Measurements from ENCODE around the gene HAPSTR1.

- TF ChIP-seq ZNF816 (CRISPR knock-in tag; IDR thresholded peaks at IDR 0.05; ENCODE audit: borderline replicate concordance) (no peak), ERF (CRISPR knock-in tag; IDR thresholded peaks at IDR 0.05) (0 out of 2 replicates have a peak, but pooled peaks have one; percentile 53), NFYB (CRISPR knock-in tag; IDR thresholded peaks at IDR 0.05) (peak; percentile 82), HCFC1 (IDR thresholded peaks at IDR 0.05; ENCODE audit: low read depth, low read length) (peak; percentile 95), HNRNPL (IDR thresholded peaks at IDR 0.05; ENCODE audit: low read depth, low read length) (no peak), SRSF4 (IDR thresholded peaks at IDR 0.05; ENCODE audit: low read depth, low read length, poor library complexity, severe bottlenecking) (no peak), CREB1 (IDR thresholded peaks at IDR 0.05) (no peak; the same call in 1 of the 2 replicates), CREB1 (CRISPR knock-in tag; IDR thresholded peaks at IDR 0.05) (no peak)
Observed at GRCh38 chr16:9053006-9053601, 38.3 kb upstream of the HAPSTR1 start.
